Transverse colon (tissue), 3 donors: ENCODE measurements around the gene LEP.

Source experiments
- POLR2A ChIP-seq: fragments of 450-650 bp; IDR thresholded peaks from one replicate; pipeline ENCODE4 v1.6.1; 2016; ENCODE audit warnings: antibody characterized with exemption, mild to moderate bottlenecking, moderate library complexity
- TF ChIP-seq, protein P1 (sequence below), 5 experiments: fragments of 200-600 bp in 3 of 5; fragments of 450-650 bp in 2 of 5; sonication (generic) in 3 of 5; IDR thresholded peaks; 1 replicate in 2 of 5; 2 replicates in 3 of 5; pipeline ENCODE4 v1.5.1; 2016 to 2017; ENCODE audit warnings: antibody characterized with exemption in 5 of 5, inconsistent platforms in 3 of 5, mild to moderate bottlenecking in 2 of 5, moderate library complexity in 1 of 5

DNA sequence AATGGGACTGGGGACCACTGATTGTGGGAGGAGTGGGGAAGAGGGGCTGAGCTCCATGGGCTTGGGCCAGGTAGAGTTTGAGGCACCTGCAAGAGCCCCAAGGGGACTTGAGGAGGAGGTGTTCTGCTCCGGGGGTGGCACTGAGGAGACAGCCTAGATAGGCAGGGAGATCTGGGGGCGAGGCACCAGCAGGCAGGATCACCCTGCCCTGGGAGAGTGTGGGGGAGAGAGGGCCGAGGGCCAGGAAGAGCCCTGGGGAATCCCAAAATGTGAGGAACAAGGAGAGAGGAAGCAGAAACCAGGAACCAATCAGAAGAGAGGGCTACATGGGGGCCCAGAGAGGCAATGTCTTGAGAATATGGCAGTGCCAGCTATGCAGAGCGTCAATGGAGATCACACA lies 34.6 kb downstream of the LEP start:
- no peak for TF ChIP-seq POLR2A
- TF ChIP-seq, protein P1, sequence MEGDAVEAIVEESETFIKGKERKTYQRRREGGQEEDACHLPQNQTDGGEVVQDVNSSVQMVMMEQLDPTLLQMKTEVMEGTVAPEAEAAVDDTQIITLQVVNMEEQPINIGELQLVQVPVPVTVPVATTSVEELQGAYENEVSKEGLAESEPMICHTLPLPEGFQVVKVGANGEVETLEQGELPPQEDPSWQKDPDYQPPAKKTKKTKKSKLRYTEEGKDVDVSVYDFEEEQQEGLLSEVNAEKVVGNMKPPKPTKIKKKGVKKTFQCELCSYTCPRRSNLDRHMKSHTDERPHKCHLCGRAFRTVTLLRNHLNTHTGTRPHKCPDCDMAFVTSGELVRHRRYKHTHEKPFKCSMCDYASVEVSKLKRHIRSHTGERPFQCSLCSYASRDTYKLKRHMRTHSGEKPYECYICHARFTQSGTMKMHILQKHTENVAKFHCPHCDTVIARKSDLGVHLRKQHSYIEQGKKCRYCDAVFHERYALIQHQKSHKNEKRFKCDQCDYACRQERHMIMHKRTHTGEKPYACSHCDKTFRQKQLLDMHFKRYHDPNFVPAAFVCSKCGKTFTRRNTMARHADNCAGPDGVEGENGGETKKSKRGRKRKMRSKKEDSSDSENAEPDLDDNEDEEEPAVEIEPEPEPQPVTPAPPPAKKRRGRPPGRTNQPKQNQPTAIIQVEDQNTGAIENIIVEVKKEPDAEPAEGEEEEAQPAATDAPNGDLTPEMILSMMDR (IDR thresholded peaks at IDR 0.05) = no peak
